SJCRH30 (cell line): Measurements from ENCODE around the gene PIGN. TPM values are rescaled to one million over a fixed set of nuclear protein-coding genes. Genes with fewer than 3 reads are reported as not detected.

Experiments
- DNase-seq, 2 experiments: peaks; one replicate each; pipeline ENCODE4 v3.0.0-alpha.2; 2015 to 2020
- H3K27ac ChIP-seq: fragments of 250-450 bp; sonication (Bioruptor Pico); 2 replicates; pipeline ENCODE4 v1.5.1; 2020; ENCODE audit warnings: mild to moderate bottlenecking, moderate library complexity
- H3K27me3 ChIP-seq: fragments of 250-450 bp; sonication (Bioruptor Pico); 2 replicates; pipeline ENCODE4 v1.5.1; 2020; ENCODE audit warnings: mild to moderate bottlenecking, moderate library complexity
- H3K36me3 ChIP-seq: fragments of 250-450 bp; sonication (Bioruptor Pico); 2 replicates; pipeline ENCODE4 v1.5.1; 2020; ENCODE audit warnings: mild to moderate bottlenecking, moderate library complexity
- H3K4me1 ChIP-seq: fragments of 250-450 bp; sonication (Bioruptor Pico); 2 replicates; pipeline ENCODE4 v1.5.1; 2020; ENCODE audit warnings: mild to moderate bottlenecking, moderate library complexity
- H3K4me3 ChIP-seq: fragments of 250-450 bp; sonication (Bioruptor Pico); 2 replicates; pipeline ENCODE4 v1.5.1; 2020; ENCODE audit warnings: mild to moderate bottlenecking, moderate library complexity
- H3K9me3 ChIP-seq: fragments of 250-450 bp; sonication (Bioruptor Pico); replicated peaks from 2 replicates; pipeline ENCODE4 v1.5.1; 2020; ENCODE audit warnings: mild to moderate bottlenecking, moderate library complexity
- total RNA-seq: library from RNA; depleted of rRNA; stranded (reverse); fragments of >200 nt; shearing (Covaris generic); gene quantifications from 2 replicates; pipeline ENCODE4 v1.2.3, GENCODE V29; 2014

The PIGN gene
- total RNA-seq, 1 experiment from 2014 or later = 22.1 TPM

- Histone ChIP-seq H3K36me3 (no peaks in the 10 kb centered on the region), H3K4me1 (no peaks in the 10 kb centered on the region), H3K4me3 (no peak overlapping the region), H3K27me3 (no peaks in the 10 kb centered on the region), H3K27ac (no peak overlapping the region), H3K9me3 (no peaks in the 10 kb centered on the region)
- no peak for DNase-seq
Observed at GRCh38 chr18:62157843-62158242, 29.0 kb downstream of the PIGN start.

GRCh38 chr18:62152844-62153243 lies 34.0 kb downstream of the PIGN start:
- Histone ChIP-seq H3K27me3 (no peaks in the 10 kb centered on the region), H3K27ac (no peak overlapping the region), H3K36me3 (no peaks in the 10 kb centered on the region), H3K4me3 (no peak overlapping the region), H3K4me1 (no peaks in the 10 kb centered on the region), H3K9me3 (no peaks in the 10 kb centered on the region)
- DNase-seq = no peak

- Histone ChIP-seq H3K9me3 (no peaks in the 10 kb centered on the region), H3K27ac (no peak overlapping the region), H3K4me1 (no peaks in the 10 kb centered on the region), H3K27me3 (no peaks in the 10 kb centered on the region), H3K4me3 (no peak overlapping the region), H3K36me3 (no peaks in the 10 kb centered on the region)
- DNase-seq = no peak
Observed at GRCh38 chr18:62151068-62151771, 35.6 kb downstream of the PIGN start.

GRCh38 chr18:62144338-62144737 lies 42.5 kb downstream of the PIGN start:
- H3K4me3 ChIP-seq = no peak overlapping the region
- no peak overlapping the region for H3K27ac ChIP-seq
- H3K27me3 ChIP-seq = no peaks in the 10 kb centered on the region
- H3K9me3 ChIP-seq = no peaks in the 10 kb centered on the region
- DNase-seq = no peak
- H3K4me1 ChIP-seq = no peaks in the 10 kb centered on the region
- no peaks in the 10 kb centered on the region for H3K36me3 ChIP-seq

GRCh38 chr18:62140259-62140658 lies 46.6 kb downstream of the PIGN start:
- Histone ChIP-seq H3K4me1 (no peaks in the 10 kb centered on the region), H3K36me3 (no peaks in the 10 kb centered on the region), H3K27ac (no peak overlapping the region), H3K27me3 (no peaks in the 10 kb centered on the region), H3K9me3 (no peaks in the 10 kb centered on the region), H3K4me3 (no peak overlapping the region)
- DNase-seq = no peak

- Histone ChIP-seq H3K27ac (no peak overlapping the region), H3K4me3 (no peak overlapping the region), H3K4me1 (no peaks in the 10 kb centered on the region), H3K27me3 (no peaks in the 10 kb centered on the region), H3K36me3 (no peaks in the 10 kb centered on the region), H3K9me3 (no peaks in the 10 kb centered on the region)
- DNase-seq = no peak
Observed at GRCh38 chr18:62138461-62139235, 48.2 kb downstream of the PIGN start.

GRCh38 chr18:62131301-62131909 lies 55.5 kb downstream of the PIGN start:
- H3K36me3 ChIP-seq = no peaks in the 10 kb centered on the region
- peaks cover 14% of the 10 kb centered on the region for H3K4me1 ChIP-seq
- no peaks in the 10 kb centered on the region for H3K9me3 ChIP-seq
- no peak overlapping the region for H3K4me3 ChIP-seq
- no peak overlapping the region for H3K27ac ChIP-seq
- H3K27me3 ChIP-seq = no peaks in the 10 kb centered on the region
- DNase-seq = peak; percentile 39 to 78

GRCh38 chr18:62128157-62128556 lies 58.7 kb downstream of the PIGN start:
- peak; percentile 62 to 80 for DNase-seq
- Histone ChIP-seq H3K4me1 (peaks cover 14% of the 10 kb centered on the region), H3K4me3 (no peak overlapping the region), H3K9me3 (no peaks in the 10 kb centered on the region), H3K27ac (no peak overlapping the region), H3K36me3 (no peaks in the 10 kb centered on the region), H3K27me3 (no peaks in the 10 kb centered on the region)

GRCh38 chr18:62126737-62127136 lies 60.1 kb downstream of the PIGN start:
- Histone ChIP-seq H3K4me3 (no peak overlapping the region), H3K36me3 (no peaks in the 10 kb centered on the region), H3K27me3 (no peaks in the 10 kb centered on the region), H3K27ac (no peak overlapping the region), H3K4me1 (peaks cover 14% of the 10 kb centered on the region), H3K9me3 (no peaks in the 10 kb centered on the region)
- no peak for DNase-seq

GRCh38 chr18:62125702-62126101 lies 61.2 kb downstream of the PIGN start:
- Histone ChIP-seq H3K4me3 (no peak overlapping the region), H3K27ac (no peak overlapping the region), H3K9me3 (no peaks in the 10 kb centered on the region), H3K36me3 (no peaks in the 10 kb centered on the region), H3K27me3 (no peaks in the 10 kb centered on the region), H3K4me1 (peaks cover 11% of the 10 kb centered on the region)
- no peak for DNase-seq

- no peak overlapping the region for H3K4me3 ChIP-seq
- DNase-seq = no peak
- H3K27me3 ChIP-seq = no peaks in the 10 kb centered on the region
- H3K9me3 ChIP-seq = no peaks in the 10 kb centered on the region
- H3K4me1 ChIP-seq = peaks cover 4% of the 10 kb centered on the region; the same call in 1 of the 2 replicates
- H3K27ac ChIP-seq = no peak overlapping the region
- H3K36me3 ChIP-seq = no peaks in the 10 kb centered on the region
Observed at GRCh38 chr18:62122330-62122729, 64.5 kb downstream of the PIGN start.

GRCh38 chr18:62119884-62120283 lies 67.0 kb downstream of the PIGN start:
- no peak for DNase-seq
- H3K27ac ChIP-seq = no peak overlapping the region
- H3K4me1 ChIP-seq = peaks cover 4% of the 10 kb centered on the region; the same call in 1 of the 2 replicates
- no peaks in the 10 kb centered on the region for H3K27me3 ChIP-seq
- H3K9me3 ChIP-seq = no peaks in the 10 kb centered on the region
- no peaks in the 10 kb centered on the region for H3K36me3 ChIP-seq
- H3K4me3 ChIP-seq = no peak overlapping the region

- DNase-seq = peak in 1 of 2 experiments; percentile 10
- Histone ChIP-seq H3K4me1 (peaks cover 4% of the 10 kb centered on the region; the same call in 1 of the 2 replicates), H3K36me3 (no peaks in the 10 kb centered on the region), H3K9me3 (no peaks in the 10 kb centered on the region), H3K27me3 (no peaks in the 10 kb centered on the region), H3K4me3 (no peak overlapping the region), H3K27ac (no peak overlapping the region)
Observed at GRCh38 chr18:62118328-62118727, 68.5 kb downstream of the PIGN start.

GRCh38 chr18:62109676-62110075 lies 77.2 kb downstream of the PIGN start:
- Histone ChIP-seq H3K4me3 (no peak overlapping the region), H3K27me3 (no peaks in the 10 kb centered on the region), H3K4me1 (peaks cover 17% of the 10 kb centered on the region), H3K36me3 (no peaks in the 10 kb centered on the region), H3K9me3 (no peaks in the 10 kb centered on the region), H3K27ac (no peak overlapping the region)
- no peak for DNase-seq

GRCh38 chr18:62107881-62108280 lies 79.0 kb downstream of the PIGN start:
- H3K4me1 ChIP-seq = peaks cover 17% of the 10 kb centered on the region
- H3K9me3 ChIP-seq = no peaks in the 10 kb centered on the region
- peak; percentile 32 to 72 for DNase-seq
- no peaks in the 10 kb centered on the region for H3K36me3 ChIP-seq
- peak overlapping the region; percentile 14; the same call in 1 of the 2 replicates for H3K27ac ChIP-seq
- no peaks in the 10 kb centered on the region for H3K27me3 ChIP-seq
- H3K4me3 ChIP-seq = no peak overlapping the region
